Measurements from ENCODE around the gene CAPN7.
"Not testable (repeated sequence)": the region's sequence is repeated elsewhere in the genome, so short reads cannot be mapped to it uniquely, and the experiment has no call there.

The CAPN7 gene

GRCh38 chr3:15164340-15164739 lies 41.7 kb upstream of the CAPN7 start:
- H3K4me3 ChIP-seq (ENCODE audit: low read depth, low read length) = no peak overlapping the region
- DNase-seq (ENCODE audit: low read depth) = no peak
- TF ChIP-seq POLR2A (IDR thresholded peaks at IDR 0.05; ENCODE audit: extremely low read depth, insufficient read length) (no peak), MYC (IDR thresholded peaks at IDR 0.05; ENCODE audit: low read depth, low read length) (no peak)
- TF ChIP-seq, protein P1, sequence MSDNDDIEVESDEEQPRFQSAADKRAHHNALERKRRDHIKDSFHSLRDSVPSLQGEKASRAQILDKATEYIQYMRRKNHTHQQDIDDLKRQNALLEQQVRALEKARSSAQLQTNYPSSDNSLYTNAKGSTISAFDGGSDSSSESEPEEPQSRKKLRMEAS (IDR thresholded peaks at IDR 0.05; ENCODE audit: low read depth, low read length) = no peak
- TF ChIP-seq, protein P2, sequence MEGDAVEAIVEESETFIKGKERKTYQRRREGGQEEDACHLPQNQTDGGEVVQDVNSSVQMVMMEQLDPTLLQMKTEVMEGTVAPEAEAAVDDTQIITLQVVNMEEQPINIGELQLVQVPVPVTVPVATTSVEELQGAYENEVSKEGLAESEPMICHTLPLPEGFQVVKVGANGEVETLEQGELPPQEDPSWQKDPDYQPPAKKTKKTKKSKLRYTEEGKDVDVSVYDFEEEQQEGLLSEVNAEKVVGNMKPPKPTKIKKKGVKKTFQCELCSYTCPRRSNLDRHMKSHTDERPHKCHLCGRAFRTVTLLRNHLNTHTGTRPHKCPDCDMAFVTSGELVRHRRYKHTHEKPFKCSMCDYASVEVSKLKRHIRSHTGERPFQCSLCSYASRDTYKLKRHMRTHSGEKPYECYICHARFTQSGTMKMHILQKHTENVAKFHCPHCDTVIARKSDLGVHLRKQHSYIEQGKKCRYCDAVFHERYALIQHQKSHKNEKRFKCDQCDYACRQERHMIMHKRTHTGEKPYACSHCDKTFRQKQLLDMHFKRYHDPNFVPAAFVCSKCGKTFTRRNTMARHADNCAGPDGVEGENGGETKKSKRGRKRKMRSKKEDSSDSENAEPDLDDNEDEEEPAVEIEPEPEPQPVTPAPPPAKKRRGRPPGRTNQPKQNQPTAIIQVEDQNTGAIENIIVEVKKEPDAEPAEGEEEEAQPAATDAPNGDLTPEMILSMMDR (IDR thresholded peaks at IDR 0.05; ENCODE audit: low read depth, low read length) = no peak

DNA sequence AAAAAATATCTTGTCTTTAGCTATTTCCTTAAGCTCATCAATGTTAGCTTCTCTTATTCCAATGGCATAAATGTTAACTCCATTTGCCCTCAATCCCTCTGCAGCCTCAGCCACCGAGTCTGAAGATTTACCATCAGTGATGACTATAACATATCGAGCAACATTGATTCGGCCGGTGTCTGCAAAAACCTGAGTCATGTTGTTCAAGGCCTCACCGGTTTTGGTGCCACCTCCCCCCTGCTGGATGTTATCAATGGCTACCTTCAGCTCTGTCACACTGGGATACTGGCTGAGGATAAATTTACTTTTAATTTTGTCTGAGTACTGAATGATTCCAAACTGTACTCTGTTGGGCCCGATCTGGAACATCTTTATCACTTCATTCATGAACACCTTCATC lies 41.0 kb upstream of the CAPN7 start:
- TF ChIP-seq, protein P1 (IDR thresholded peaks at IDR 0.05; ENCODE audit: low read depth, low read length) = no peak
- TF ChIP-seq POLR2A (IDR thresholded peaks at IDR 0.05; ENCODE audit: extremely low read depth, insufficient read length) (no peak), MYC (IDR thresholded peaks at IDR 0.05; ENCODE audit: low read depth, low read length) (no peak)
- TF ChIP-seq, protein P2 (IDR thresholded peaks at IDR 0.05; ENCODE audit: low read depth, low read length) = no peak
- DNase-seq (ENCODE audit: low read depth) = no peak
- H3K4me3 ChIP-seq (ENCODE audit: low read depth, low read length) = no peak overlapping the region

DNA sequence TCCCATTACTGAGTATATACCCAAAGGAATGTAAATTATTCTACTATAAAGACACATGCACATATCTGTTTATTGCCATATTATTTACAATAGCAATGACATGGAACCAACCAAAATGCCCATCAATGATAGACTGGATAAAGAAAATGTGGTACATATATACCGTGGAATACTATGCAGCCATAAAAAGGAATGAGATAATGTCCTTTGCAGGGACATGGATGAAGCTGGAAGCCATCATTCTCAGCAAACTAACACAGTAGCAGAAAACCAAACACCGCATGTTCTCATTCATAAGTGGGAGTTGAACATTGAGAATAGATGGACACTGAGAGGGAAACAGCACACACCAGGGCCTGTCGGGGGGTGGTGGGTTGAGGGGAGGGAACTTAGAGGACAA lies 39.7 kb upstream of the CAPN7 start:
- H3K4me3 ChIP-seq (ENCODE audit: low read depth, low read length); DNase-seq (ENCODE audit: low read depth): not testable (repeated sequence)

DNA sequence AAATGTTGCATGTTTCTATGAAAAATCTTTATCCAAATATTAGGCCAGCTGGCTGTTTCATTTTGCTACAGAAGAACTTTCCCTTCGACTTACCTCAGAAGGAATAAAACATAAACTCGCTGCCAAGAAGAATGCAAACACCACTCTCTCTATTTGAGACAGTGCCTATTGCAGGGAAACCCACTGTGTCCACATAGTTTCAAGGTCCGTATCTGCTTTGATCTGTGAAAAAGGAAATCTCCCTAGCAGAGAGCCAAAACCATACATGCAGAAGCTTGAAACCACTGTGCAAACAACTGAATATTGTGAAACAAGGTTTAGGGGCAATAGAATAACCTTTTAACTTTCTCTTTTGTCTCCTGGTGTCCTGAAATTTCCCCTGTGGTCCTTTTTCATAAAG lies 35.0 kb upstream of the CAPN7 start:
- no peak for DNase-seq (ENCODE audit: low read depth)
- TF ChIP-seq, protein P1 (IDR thresholded peaks at IDR 0.05; ENCODE audit: low read depth, low read length) = no peak
- TF ChIP-seq MYC (IDR thresholded peaks at IDR 0.05; ENCODE audit: low read depth, low read length) (no peak), POLR2A (IDR thresholded peaks at IDR 0.05; ENCODE audit: extremely low read depth, insufficient read length) (no peak)
- TF ChIP-seq, protein P2 (IDR thresholded peaks at IDR 0.05; ENCODE audit: low read depth, low read length) = no peak
- no peak overlapping the region for H3K4me3 ChIP-seq (ENCODE audit: low read depth, low read length)

GRCh38 chr3:15172806-15173205 lies 33.2 kb upstream of the CAPN7 start:
- H3K4me3 ChIP-seq (ENCODE audit: low read depth, low read length) = no peak overlapping the region
- TF ChIP-seq, protein P2 (IDR thresholded peaks at IDR 0.05; ENCODE audit: low read depth, low read length) = no peak
- TF ChIP-seq POLR2A (IDR thresholded peaks at IDR 0.05; ENCODE audit: extremely low read depth, insufficient read length) = no peak
- no peak for TF ChIP-seq MYC (IDR thresholded peaks at IDR 0.05; ENCODE audit: low read depth, low read length)
- TF ChIP-seq, protein P1 (IDR thresholded peaks at IDR 0.05; ENCODE audit: low read depth, low read length) = no peak
- no peak for DNase-seq (ENCODE audit: low read depth)

DNA sequence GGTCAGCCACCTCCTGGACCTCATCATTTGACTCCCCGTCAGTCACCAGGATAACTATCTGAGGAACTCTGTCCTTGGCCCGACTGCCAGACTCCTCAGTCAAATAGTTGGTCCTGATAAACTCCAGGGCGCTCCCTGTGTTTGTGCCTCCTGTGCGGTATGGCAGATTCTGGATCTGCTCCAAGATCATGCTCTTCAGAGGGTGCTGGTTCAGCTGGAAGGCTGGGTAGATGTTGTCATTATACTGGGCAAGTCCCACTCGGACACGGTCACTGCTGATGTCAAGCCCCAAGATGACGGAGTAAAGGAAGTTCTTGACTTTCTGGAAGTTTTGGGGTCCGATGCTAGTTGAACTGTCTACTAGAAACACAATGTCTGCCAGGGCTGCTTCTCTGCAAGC lies 31.1 kb upstream of the CAPN7 start:
- DNase-seq (ENCODE audit: low read depth) = no peak
- H3K4me3 ChIP-seq (ENCODE audit: low read depth, low read length) = no peak overlapping the region
- TF ChIP-seq MYC (IDR thresholded peaks at IDR 0.05; ENCODE audit: low read depth, low read length) (no peak), POLR2A (IDR thresholded peaks at IDR 0.05; ENCODE audit: extremely low read depth, insufficient read length) (no peak)
- TF ChIP-seq, protein P1 (IDR thresholded peaks at IDR 0.05; ENCODE audit: low read depth, low read length) = no peak

DNA sequence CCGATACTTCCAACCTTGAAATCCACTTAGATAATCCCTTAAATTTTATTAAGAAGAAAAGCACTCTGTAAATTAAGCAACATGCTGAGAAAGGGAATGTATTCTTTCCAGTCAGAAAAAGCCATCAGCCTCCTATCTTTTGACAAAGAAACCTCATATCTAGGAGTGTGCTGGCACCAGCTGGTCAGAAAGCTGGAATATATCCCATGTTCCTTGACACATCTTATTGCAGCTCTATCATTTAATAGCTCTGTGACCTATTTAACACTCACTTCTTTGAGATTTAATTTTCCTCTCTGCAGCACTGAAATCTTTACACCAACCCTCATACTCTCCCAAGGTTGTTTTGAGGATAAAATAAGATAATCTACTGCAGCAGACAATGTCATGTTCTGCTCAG lies 30.4 kb upstream of the CAPN7 start:
- no peak for DNase-seq (ENCODE audit: low read depth)
- H3K4me3 ChIP-seq (ENCODE audit: low read depth, low read length) = no peak overlapping the region
- TF ChIP-seq, protein P1 (IDR thresholded peaks at IDR 0.05; ENCODE audit: low read depth, low read length) = no peak
- TF ChIP-seq, protein P2 (IDR thresholded peaks at IDR 0.05; ENCODE audit: low read depth, low read length) = no peak
- no peak for TF ChIP-seq MYC (IDR thresholded peaks at IDR 0.05; ENCODE audit: low read depth, low read length)
- TF ChIP-seq POLR2A (IDR thresholded peaks at IDR 0.05; ENCODE audit: extremely low read depth, insufficient read length) = no peak

Data from NB4 (cell line).